Retinal pigment epithelial cell (primary cell): Measurements from ENCODE around the gene MTCH1.

Experiments
- DNase-seq: peaks from one replicate; pipeline ENCODE4 v3.0.0-alpha.2; 2010; ENCODE audit warnings: low read depth
- H3K4me3 ChIP-seq: 2 replicates; pipeline ENCODE4 v1.5.1; 2011; ENCODE audit warnings: mild to moderate bottlenecking, low read length, control low read depth, moderate library complexity
- CTCF ChIP-seq: conservative IDR thresholded peaks from 2 replicates; pipeline ENCODE4 v1.5.1; 2011; ENCODE audit warnings: low read depth, low read length, control low read depth, inconsistent platforms

Gene MTCH1

GRCh38 chr6:36958775-36959554 is 27.0 kb downstream of the MTCH1 start:
- no peak for DNase-seq
- H3K4me3 ChIP-seq: no peak overlapping the region
- no peak for TF ChIP-seq CTCF

GRCh38 chr6:36957773-36958271 is 28.2 kb downstream of the MTCH1 start:
- no peak for DNase-seq
- no peak overlapping the region for H3K4me3 ChIP-seq
- no peak for TF ChIP-seq CTCF

GRCh38 chr6:36956446-36956820 is 29.6 kb downstream of the MTCH1 start:
- H3K4me3 ChIP-seq: no peak overlapping the region
- no peak for DNase-seq
- no peak for TF ChIP-seq CTCF

GRCh38 chr6:36955671-36956445 is 30.1 kb downstream of the MTCH1 start:
- no peak for DNase-seq

GRCh38 chr6:36955136-36955535 is 30.9 kb downstream of the MTCH1 start:
- no peak for TF ChIP-seq CTCF
- DNase-seq: no peak
- no peak overlapping the region for H3K4me3 ChIP-seq

More at GRCh38 chr6:36955671-36956445, 30.1 kb downstream of the MTCH1 start:
- no peak overlapping the region for H3K4me3 ChIP-seq
- TF ChIP-seq CTCF: no peak

DNA sequence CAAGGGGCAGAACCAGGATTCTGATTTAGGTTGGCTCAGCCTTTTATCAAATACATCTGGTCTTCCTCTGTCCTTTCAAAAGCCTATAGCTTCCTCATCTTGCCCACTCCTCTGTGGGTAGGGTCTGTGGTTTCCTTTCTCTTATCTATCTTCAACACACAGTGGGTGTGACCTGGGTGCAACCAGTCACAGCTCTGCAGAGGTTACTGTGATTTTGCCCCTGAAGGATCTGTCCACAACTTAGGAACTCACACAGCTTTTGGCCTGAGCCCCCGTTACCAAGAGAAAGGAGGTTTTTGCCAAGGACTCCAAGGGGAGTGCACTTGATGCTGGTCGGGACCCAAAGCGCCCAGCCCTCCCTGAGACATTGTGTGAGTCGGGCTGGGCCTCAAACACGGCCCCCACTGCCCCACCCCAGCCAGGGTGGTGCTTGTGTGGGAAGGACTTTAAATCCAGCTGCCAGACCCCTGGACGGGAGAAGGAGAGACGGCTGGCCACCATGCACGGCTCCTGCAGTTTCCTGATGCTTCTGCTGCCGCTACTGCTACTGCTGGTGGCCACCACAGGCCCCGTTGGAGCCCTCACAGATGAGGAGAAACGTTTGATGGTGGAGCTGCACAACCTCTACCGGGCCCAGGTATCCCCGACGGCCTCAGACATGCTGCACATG is 31.6 kb downstream of the MTCH1 start, which contains the start of gene PI16:
TSS of gene PI16 (plus strand) at position 477 of the 670 bp plus-strand sequence. CDS start at position 500, 23 bp downstream.
- no peak for TF ChIP-seq CTCF
- DNase-seq: no peak
- no peak within 1 kb of the TSS for H3K4me3 ChIP-seq
